Testis (tissue), 3 donors: ENCODE data around the gene APOF. TPM values are rescaled to one million over a fixed set of nuclear protein-coding genes. Genes with fewer than 3 reads are reported as not detected.

ENCODE experiments used
- DNase-seq: peaks from one replicate; pipeline ENCODE4 v3.0.0-alpha.2; 2019
- H3K27ac ChIP-seq, 2 donors: fragments of 200-600 bp; sonication (generic); one replicate each; pipeline ENCODE4 v1.5.1; 2019
- H3K27me3 ChIP-seq: fragments of 200-600 bp; sonication (generic); one replicate; pipeline ENCODE4 v1.5.1; 2019
- H3K36me3 ChIP-seq: fragments of 200-600 bp; sonication (generic); one replicate; pipeline ENCODE4 v1.5.1; 2017; ENCODE audit warnings: low read depth; ENCODE audit errors: missing control alignments
- H3K4me1 ChIP-seq: fragments of 200-600 bp; sonication (generic); one replicate; pipeline ENCODE4 v1.5.1; 2019
- H3K4me3 ChIP-seq, 2 donors: fragments of 200-600 bp; sonication (generic); one replicate each; pipeline ENCODE4 v1.5.1; 2017 to 2019
- H3K9me3 ChIP-seq: fragments of 200-600 bp; sonication (generic); one replicate; pipeline ENCODE4 v1.5.1; 2017
- POLR2A ChIP-seq: fragments of 450-650 bp; IDR thresholded peaks from one replicate; pipeline ENCODE4 v1.6.1; 2017; ENCODE audit warnings: antibody characterized with exemption, mild to moderate bottlenecking, moderate library complexity
- WGBS, 2 donors: methylation state at CpG; one replicate each; pipeline ENCODE4 v1.1.5; 2018; 5-methylcytosine and 5-hydroxymethylcytosine counted together
- intact Hi-C: fragments of 100-400 bp; cut with DNase I; formaldehyde crosslinking; loops from one replicate; pipeline ENCODE4 v1.15.1; 2023; ENCODE audit warnings: low total_unique reads
- polyA plus RNA-seq: library from polyadenylated mRNA; stranded (reverse); fragments of 350-450 nt; fragmentation: Illumina TruSeq; extraction: RNeasy Lipid Tissue Mini Kit (QIAGEN cat#74804); gene quantifications from one replicate; pipeline ENCODE4 v1.2.3, GENCODE V29; 2014; ENCODE audit warnings: low read depth, low replicate concordance; ENCODE audit not compliant: insufficient read depth
- total RNA-seq, 2 donors: library from RNA; depleted of rRNA; stranded (reverse); fragments of >200 nt; gene quantifications; one replicate each; pipeline ENCODE4 v1.2.3, GENCODE V29; 2016
- TF ChIP-seq, protein P1 (sequence below), 3 experiments: fragments of 450-650 bp in 2 of 3; fragments of 200-600 bp in 1 of 3; sonication (generic) in 1 of 3; IDR thresholded peaks; one replicate each; pipeline ENCODE4 v1.5.1; 2016 to 2019; ENCODE audit warnings: antibody characterized with exemption in 3 of 3, mild to moderate bottlenecking in 2 of 3, moderate library complexity in 1 of 3

APOF gene
- total and polyA plus RNA-seq, 3 donors from 2014 or later, result not detected

GRCh38 chr12:56385873-56386272, 23.2 kb upstream of the APOF start:
- no peak overlapping the region for H3K27ac ChIP-seq
- DNase-seq, result no peak
- no peak for TF ChIP-seq POLR2A
- TF ChIP-seq, protein P1, sequence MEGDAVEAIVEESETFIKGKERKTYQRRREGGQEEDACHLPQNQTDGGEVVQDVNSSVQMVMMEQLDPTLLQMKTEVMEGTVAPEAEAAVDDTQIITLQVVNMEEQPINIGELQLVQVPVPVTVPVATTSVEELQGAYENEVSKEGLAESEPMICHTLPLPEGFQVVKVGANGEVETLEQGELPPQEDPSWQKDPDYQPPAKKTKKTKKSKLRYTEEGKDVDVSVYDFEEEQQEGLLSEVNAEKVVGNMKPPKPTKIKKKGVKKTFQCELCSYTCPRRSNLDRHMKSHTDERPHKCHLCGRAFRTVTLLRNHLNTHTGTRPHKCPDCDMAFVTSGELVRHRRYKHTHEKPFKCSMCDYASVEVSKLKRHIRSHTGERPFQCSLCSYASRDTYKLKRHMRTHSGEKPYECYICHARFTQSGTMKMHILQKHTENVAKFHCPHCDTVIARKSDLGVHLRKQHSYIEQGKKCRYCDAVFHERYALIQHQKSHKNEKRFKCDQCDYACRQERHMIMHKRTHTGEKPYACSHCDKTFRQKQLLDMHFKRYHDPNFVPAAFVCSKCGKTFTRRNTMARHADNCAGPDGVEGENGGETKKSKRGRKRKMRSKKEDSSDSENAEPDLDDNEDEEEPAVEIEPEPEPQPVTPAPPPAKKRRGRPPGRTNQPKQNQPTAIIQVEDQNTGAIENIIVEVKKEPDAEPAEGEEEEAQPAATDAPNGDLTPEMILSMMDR (IDR thresholded peaks at IDR 0.05), result no peak
- no peaks in the 10 kb centered on the region for H3K27me3 ChIP-seq
- intact Hi-C loops, result no loop called here
- H3K9me3 ChIP-seq, result no peaks in the 10 kb centered on the region
- WGBS, 2 donors, result 90 to 96% methylated on average over 1 of the region's 1 CpG
- H3K36me3 ChIP-seq, result no peaks in the 10 kb centered on the region
- H3K4me3 ChIP-seq, result no peak overlapping the region
- no peaks in the 10 kb centered on the region for H3K4me1 ChIP-seq

- no peak for DNase-seq
- H3K36me3 ChIP-seq, result no peaks in the 10 kb centered on the region
- H3K4me3 ChIP-seq, result no peak overlapping the region
- no peak overlapping the region for H3K27ac ChIP-seq
- intact Hi-C loops, result no loop called here
- H3K9me3 ChIP-seq, result no peaks in the 10 kb centered on the region
- H3K27me3 ChIP-seq, result no peaks in the 10 kb centered on the region
- H3K4me1 ChIP-seq, result no peaks in the 10 kb centered on the region
- 92 to 96% methylated on average over 16 of the region's 16 CpGs for WGBS, 2 donors
- TF ChIP-seq POLR2A, result no peak
- TF ChIP-seq, protein P1 (IDR thresholded peaks at IDR 0.05), result no peak
These were observed 20.0 kb upstream of the APOF start for GRCh38 chr12:56382611-56383010.

DNA sequence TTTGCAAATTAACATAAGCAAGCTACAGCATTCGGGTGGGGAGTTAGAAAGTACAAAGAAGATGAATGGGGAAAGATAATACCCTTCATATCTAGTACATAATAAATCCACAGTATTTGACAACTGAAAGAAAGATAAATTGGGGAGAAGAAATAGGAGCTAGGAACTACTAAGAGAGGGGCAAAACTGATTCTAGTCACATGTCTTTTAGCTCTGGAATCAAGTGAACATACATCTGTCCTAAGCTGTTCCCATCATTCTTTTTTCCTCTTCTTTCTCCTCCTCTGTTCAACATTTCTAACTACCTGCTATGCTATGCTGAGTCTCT, 15.3 kb upstream of the APOF start:
- Histone ChIP-seq H3K4me3 (no peak overlapping the region), H3K36me3 (no peaks in the 10 kb centered on the region), H3K4me1 (no peaks in the 10 kb centered on the region), H3K9me3 (no peaks in the 10 kb centered on the region), H3K27me3 (no peaks in the 10 kb centered on the region), H3K27ac (no peak overlapping the region)
- intact Hi-C loops, result no loop called here
- TF ChIP-seq, protein P1 (IDR thresholded peaks at IDR 0.05), result no peak
- TF ChIP-seq POLR2A, result no peak
- WGBS, 2 donors, result 37 to 41% methylated on average over 1 of the region's 1 CpG
- DNase-seq, result no peak

GRCh38 chr12:56377310-56377988, 14.8 kb upstream of the APOF start:
- DNase-seq, result no peak
- Histone ChIP-seq H3K4me3 (no peak overlapping the region), H3K27me3 (no peaks in the 10 kb centered on the region), H3K27ac (no peak overlapping the region), H3K4me1 (no peaks in the 10 kb centered on the region), H3K9me3 (no peaks in the 10 kb centered on the region), H3K36me3 (no peaks in the 10 kb centered on the region)
- intact Hi-C loops, result no loop called here
- TF ChIP-seq, protein P1 (IDR thresholded peaks at IDR 0.05), result no peak
- TF ChIP-seq POLR2A, result no peak
- 69 to 79% methylated on average over 4 of the region's 4 CpGs for WGBS, 2 donors
